Stimulated activated CD4-positive, alpha-beta T cell treated with anti-CD3 and anti-CD28 coated beads, TNF-alpha, amount 100 ng/mL, for 1 hour (primary cell): ENCODE data around the gene NTF4.
"Not testable (repeated sequence)": the region's sequence is repeated elsewhere in the genome, so short reads cannot be mapped to it uniquely, and the experiment has no call there.

ENCODE experiments used
- DNase-seq, 3 donors: peaks; one replicate each; pipeline ENCODE4 v3.0.0-alpha.2; 2020; ENCODE audit warnings: low read depth in 3 of 3, low spot score in 1 of 3

Gene NTF4

GRCh38 chr19:49057636-49058234 is 6.9 kb downstream of the NTF4 start, which contains the start of gene CGB7:
TSS of gene CGB7 (minus strand) at chr19:49057749. CDS start at chr19:49055375, 2,374 bp downstream.
- DNase-seq = no peak

DNA sequence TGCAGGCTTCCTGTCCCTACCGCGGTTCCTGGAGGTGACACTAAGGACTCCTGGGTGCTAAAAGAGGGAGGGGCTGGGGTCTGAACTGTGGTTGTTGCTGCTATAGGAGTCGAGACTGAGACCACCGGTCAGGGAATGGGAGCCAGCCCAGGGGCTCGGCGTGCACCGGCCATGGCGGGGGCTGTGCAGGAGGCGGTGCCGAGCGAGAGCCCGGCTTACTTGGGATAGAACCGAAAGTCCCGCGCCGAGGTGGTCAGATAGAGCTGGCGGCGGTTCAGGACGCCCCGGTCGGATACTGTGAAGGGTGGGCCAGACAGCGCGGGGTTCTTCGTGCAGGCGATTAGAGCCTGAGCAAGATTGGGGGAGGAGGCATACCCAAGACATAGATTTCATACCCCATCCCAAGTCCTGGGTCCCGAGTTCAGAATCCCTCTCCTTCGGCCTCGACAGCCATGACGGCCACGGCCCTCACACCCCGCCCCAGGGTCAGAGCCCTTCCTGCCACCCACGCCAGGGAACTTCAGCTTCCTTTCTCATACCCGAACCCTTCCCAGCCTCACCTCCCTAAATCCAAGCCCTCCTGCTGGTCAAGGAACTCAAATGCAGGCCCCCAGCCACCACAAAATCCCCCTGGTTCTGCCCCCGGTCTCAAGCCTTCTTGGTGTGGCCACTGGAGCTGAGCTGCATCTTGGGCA is 7.6 kb downstream of the NTF4 start:
- DNase-seq = not testable (repeated sequence)

DNA sequence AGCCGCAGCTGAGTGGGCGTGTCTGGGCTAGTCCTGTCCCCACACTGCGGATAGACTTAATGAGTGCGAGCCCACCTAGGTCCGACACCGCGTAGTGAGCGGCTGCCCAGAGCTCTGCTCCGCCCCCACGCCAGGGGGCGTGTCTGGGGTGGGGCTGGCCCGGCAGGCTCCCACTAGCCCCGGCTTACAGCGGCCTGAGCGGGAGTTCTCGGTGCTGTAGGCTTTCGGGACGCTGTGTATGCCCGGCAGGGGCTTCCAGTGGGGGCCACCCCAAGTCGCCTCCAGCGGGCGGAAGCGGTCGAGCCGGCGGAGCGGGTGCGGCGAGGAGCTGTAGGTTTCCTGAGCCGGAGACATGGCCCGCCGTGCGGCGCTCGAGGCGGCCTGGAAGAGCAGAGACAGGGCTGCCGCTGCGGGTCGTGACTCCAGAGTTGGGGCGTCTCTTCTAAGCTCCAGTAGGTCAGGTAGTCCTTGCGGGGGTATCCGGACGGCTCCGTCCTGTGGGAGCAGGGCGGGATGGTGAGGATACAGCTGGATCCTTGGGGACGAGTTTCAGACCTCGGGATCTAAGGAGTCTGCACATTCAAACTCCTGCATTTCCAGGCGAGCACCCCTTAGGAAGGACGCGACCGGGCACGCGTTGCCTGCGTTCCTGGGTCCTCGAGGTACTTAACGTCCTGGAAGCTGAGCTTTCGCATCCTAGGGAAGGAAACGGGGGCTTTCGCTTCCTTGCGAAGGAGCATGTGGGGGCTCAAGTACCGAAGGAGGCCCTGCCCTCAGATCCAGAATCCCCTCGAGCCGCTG is 8.3 kb downstream of the NTF4 start:
- DNase-seq = peak; percentile 14 to 39 (median 21)

DNA sequence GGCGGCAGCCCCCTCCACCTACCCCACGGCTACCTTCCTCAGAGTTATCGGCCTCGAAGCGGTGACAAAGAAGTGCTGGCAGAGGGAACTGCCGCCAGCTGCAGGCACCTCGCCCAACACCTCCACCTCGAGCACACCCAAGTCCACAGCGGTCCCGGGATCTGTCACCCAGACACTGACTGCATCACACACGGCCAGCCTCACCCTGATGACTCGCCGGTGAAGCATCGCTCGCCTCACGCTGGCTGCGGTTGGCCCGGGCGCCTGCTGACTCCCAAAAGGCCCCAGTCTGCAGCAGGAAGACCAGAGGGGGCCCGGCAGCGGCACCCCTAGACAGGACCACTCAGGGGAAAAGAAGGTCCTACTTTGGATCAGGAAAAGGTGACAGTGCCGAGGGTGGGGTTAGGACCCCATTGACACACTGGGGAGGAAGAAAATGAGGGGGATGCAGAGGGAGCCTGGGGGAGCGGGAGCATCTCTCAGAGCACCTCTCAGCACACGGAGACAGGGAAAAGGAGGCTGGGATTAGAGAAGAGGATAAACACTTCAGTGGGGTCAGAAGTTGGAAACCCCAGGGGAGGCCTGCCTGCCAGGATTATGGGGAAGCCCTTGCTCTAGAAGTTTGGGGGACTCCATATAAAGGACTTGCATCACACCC is 14.1 kb downstream of the NTF4 start:
- not testable (repeated sequence) for DNase-seq

DNA sequence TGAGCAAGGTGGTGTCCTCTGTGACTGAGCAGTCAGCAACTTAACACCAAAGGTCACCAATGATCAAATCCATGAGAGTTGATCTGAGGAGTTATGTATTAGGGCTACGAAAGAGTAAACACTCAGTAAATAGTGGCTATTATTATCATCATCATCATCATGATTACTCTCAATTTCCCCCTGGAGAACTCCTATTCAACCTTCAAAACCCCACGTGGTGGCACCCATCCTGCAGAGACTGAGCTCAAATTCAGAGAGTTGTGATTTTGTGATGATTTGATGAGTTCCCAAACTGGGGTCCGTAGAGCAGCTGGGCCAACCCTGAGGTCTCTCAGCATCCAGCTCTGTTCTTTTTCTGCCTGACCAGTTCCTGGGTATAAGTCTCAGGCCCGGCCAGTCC is 14.8 kb downstream of the NTF4 start:
- DNase-seq = not testable (repeated sequence)

GRCh38 chr19:49049011-49049410 is 15.6 kb downstream of the NTF4 start, which contains the start of gene CGB8:
TSS of gene CGB8 (minus strand) at chr19:49049111. CDS start at chr19:49048739, 372 bp downstream.
- DNase-seq = not testable (repeated sequence)

GRCh38 chr19:49043548-49043947 is 21.1 kb downstream of the NTF4 start, which contains the start of gene CGB5:
TSS of gene CGB5 (plus strand) at chr19:49043848. CDS start at chr19:49044210, 362 bp downstream.
- not testable (repeated sequence) for DNase-seq

GRCh38 chr19:49042666-49043065 is 22.0 kb downstream of the NTF4 start:
- DNase-seq = not testable (repeated sequence)

GRCh38 chr19:49042177-49042576 is 22.4 kb downstream of the NTF4 start:
- no peak for DNase-seq

GRCh38 chr19:49039736-49040135 is 24.9 kb downstream of the NTF4 start:
- DNase-seq = not testable (repeated sequence)

DNA sequence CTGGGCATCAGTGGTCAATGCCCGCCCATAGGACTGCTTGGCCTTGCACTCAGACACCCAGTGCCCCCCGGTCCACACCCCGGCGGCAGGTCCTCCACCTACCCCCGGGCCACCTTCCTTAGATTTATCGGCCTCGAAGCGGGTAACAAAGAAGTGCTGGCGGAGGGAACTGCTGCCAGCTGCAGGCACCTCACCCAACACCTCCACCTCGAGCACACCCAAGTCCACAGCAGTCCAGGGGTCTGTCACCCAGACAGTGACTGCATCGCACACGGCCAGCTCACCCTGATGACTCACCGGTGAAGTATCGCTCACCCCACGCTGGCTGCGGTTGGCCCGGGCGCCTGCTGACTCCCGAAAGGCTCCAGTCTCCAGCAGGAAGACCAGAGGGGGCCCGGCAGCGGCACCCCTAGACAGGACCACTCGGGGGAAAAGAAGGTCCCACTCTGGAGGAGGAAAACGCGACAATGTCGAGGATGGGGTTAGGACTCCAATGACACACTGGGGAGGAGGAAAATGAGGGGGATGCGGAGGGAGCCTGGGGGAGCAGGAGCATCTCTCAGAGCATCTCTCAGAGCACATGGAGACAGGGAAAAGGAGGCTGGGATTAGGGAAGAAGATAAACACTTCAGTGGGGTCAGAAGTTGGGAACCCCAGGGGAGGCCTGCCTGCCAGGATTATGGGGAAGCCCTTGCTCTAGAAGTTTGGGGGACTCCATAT is 25.9 kb downstream of the NTF4 start:
- not testable (repeated sequence) for DNase-seq

DNA sequence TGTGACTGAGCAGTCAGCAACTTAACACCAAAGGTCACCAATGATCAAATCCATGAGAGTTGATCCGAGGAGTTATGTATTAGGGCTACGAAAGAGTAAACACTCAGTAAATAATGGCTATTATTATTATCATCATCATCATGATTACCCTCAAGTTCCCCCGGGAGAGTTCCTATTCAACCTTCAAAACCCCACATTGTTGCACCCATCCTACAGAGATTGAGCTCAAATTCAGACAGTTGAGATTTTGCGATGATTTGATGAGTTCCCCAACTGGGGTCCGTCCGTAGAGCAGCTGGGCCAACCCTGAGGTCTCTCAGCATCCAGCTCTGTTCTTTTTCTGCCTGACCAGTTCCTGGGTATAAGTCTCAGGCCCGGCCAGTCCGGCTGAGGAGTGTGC is 26.5 kb downstream of the NTF4 start:
- not testable (repeated sequence) for DNase-seq

GRCh38 chr19:49036815-49037214 is 27.8 kb downstream of the NTF4 start, which contains the start of gene CGB1:
TSS of gene CGB1 (minus strand) at chr19:49036895. CDS start at chr19:49036711, 184 bp downstream.
- DNase-seq = not testable (repeated sequence)

DNA sequence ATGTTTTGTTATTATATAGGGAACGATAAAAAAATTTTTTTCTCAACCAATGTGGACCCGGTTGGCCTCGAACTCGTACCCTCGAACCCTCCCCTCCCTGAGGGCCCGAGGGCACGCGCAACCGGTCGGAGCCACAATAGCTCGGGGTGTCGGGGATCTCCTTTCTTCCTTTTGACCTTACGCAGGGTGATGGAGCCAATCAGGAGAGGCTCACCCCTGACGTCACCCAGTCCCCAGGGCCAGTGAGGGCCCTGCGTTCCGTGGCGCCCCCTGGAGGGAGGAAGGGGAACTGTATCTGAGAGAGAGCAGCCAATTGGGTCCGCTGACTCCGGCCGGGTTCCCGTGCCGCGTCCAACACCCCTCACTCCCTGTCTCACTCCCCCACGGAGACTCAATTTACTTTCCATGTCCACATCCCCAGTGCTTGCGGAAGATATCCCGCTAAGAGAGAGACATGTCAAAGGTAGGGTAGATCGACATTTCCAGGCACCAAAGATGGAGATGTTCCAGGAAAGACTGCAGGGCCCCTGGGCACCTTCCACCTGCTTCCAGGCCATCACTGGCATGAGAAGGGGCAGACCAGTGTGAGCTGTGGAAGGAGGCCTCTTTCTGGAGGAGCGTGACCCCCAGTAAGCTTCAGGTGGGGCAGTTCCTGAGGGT is 32.8 kb downstream of the NTF4 start, which contains the start of gene CGB2:
TSS of gene CGB2 (plus strand) at position 249 of the 660 bp plus-strand sequence. CDS start at position 455, 206 bp downstream.
- DNase-seq = not testable (repeated sequence)

- not testable (repeated sequence) for DNase-seq
Measured at GRCh38 chr19:49030323-49030722, 34.3 kb downstream of the NTF4 start.

- DNase-seq = not testable (repeated sequence)
Measured at GRCh38 chr19:49029749-49030148, 34.9 kb downstream of the NTF4 start.

- DNase-seq = not testable (repeated sequence)
Measured at GRCh38 chr19:49028686-49029085, 35.9 kb downstream of the NTF4 start.

GRCh38 chr19:49025599-49025998 is 39.0 kb downstream of the NTF4 start:
- DNase-seq = not testable (repeated sequence)

DNA sequence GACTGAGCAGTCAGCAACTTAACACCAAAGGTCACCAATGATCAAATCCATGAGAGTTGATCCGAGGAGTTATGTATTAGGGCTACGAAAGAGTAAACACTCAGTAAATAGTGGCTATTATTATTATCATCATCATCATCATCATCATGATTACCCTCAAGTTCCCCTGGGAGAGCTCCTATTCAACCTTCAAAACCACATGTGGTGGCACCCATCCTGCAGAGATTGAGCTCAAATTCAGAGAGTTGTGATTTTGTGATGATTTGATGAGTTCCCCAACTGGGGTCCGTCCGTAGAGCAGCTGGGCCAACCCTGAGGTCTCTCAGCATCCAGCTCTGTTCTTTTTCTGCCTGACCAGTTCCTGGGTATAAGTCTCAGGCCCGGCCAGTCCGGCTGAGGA is 39.5 kb downstream of the NTF4 start:
- DNase-seq = not testable (repeated sequence)
